Brain microvascular endothelial cell (primary cell): ENCODE results near the gene PC.

ENCODE experiments used
- DNase-seq: peaks from one replicate; pipeline ENCODE4 v3.0.0-alpha.2; 2020
- H3K27ac ChIP-seq: fragments of 250-450 bp; sonication (Bioruptor Pico); 2 replicates; pipeline ENCODE4 v1.5.1; 2020; ENCODE audit warnings: mild to moderate bottlenecking, moderate library complexity
- H3K27me3 ChIP-seq: fragments of 250-450 bp; sonication (Bioruptor Pico); replicated peaks from 2 replicates; pipeline ENCODE4 v1.5.1; 2020; ENCODE audit warnings: mild to moderate bottlenecking
- H3K36me3 ChIP-seq: fragments of 250-450 bp; sonication (Bioruptor Pico); replicated peaks from 2 replicates; pipeline ENCODE4 v1.5.1; 2020; ENCODE audit warnings: mild to moderate bottlenecking
- H3K4me3 ChIP-seq: 2 replicates; pipeline ENCODE4 v1.5.1; 2011; ENCODE audit warnings: low read depth, mild to moderate bottlenecking, control low read depth, low read length, moderate library complexity
- in situ Hi-C: cut with HindIII; loops from 2 replicates; pipeline ENCODE4 v1.10.0; 2017; ENCODE audit warnings: low sequenced_read_pairs, low pct_ligation_motif_present
- TF ChIP-seq, protein P1 (sequence below): IDR thresholded peaks from 2 replicates; pipeline ENCODE4 v1.5.1; 2011; ENCODE audit warnings: low read depth, mild to moderate bottlenecking, moderate library complexity, low read length, control low read depth, inconsistent platforms; ENCODE audit errors: missing control alignments

Gene PC

DNA sequence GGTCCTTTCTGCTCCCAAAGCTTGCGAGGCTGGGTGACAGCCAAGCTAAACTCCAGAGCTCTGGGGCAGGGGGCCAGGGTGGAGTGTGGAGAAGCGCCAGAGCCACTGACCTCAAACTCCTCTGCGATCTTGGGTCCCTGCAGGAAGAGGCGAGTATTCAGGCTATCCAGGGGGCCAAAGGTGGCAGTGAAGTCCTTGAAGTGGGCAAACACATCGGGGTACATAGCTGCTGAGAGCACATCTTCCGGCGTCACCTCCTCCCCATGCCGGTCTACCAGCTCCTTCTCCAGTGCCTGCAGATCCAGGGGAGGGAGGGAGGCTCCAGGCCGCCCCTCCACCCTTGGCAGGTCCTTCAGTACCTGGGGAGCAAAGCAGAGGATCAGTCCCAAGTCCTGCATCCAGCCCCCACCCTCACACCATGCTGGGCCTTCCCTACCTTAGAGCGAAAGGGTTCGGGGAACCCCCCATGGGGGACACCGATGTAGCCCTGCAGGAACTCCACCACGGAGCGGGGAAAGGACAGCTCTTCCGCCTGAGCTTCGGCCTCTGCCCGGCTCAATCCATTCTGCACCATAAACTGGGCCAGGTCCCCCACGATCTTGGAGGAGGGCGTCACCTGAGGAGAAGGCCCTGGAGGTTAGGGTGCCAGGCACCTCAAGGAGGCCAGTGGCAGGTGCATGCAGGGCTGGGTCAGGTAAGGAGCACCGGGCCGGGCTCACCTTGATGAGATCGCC is 108.5 kb downstream of the PC start:
- DNase-seq: no peak
- H3K27ac ChIP-seq: no peak overlapping the region
- no peak overlapping the region for H3K4me3 ChIP-seq
- TF ChIP-seq, protein P1, sequence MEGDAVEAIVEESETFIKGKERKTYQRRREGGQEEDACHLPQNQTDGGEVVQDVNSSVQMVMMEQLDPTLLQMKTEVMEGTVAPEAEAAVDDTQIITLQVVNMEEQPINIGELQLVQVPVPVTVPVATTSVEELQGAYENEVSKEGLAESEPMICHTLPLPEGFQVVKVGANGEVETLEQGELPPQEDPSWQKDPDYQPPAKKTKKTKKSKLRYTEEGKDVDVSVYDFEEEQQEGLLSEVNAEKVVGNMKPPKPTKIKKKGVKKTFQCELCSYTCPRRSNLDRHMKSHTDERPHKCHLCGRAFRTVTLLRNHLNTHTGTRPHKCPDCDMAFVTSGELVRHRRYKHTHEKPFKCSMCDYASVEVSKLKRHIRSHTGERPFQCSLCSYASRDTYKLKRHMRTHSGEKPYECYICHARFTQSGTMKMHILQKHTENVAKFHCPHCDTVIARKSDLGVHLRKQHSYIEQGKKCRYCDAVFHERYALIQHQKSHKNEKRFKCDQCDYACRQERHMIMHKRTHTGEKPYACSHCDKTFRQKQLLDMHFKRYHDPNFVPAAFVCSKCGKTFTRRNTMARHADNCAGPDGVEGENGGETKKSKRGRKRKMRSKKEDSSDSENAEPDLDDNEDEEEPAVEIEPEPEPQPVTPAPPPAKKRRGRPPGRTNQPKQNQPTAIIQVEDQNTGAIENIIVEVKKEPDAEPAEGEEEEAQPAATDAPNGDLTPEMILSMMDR: no peak
- no peaks in the 10 kb centered on the region for H3K27me3 ChIP-seq
- H3K36me3 ChIP-seq: peaks cover 40% of the 10 kb centered on the region
- in situ Hi-C loops: no loop called here

DNA sequence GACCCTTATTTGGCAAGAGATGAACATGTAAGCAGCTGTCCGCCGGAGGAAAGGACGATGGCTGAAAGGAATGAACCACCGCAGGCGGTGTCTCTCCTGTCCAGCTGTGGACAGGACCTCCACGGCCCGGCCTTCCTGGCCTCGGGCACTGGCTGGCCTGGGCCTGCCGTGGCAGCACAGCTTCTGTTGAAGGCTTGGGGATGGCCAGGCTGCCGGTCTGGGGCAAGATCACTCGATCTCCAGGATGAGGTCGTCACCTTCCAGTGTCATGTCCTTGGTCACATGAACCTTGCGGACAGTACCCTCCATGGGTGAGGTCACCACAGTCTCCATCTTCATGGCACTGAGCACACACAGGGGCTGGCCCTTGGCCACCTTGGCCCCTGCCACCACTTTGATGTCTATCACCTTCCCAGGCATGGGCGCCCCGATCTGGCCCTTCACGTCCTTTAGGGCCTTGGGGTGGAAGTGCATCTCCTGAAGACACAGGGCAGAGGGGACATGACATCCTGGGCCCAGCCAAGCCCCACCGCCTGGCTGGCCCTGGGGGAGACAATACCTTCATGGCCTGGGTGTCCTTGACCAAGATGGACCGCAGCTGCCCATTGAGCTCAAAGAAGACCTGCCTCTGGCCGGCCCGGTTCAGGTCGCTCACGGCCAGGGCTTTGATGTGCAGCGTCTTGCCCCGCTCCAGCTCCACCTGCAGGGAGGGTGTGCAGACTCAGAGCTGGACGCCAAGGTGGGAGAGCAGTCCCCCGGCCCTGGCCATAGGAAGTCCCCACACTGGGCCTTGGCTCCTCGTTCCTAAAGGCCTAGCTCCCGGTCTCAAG is 109.3 kb downstream of the PC start:
- in situ Hi-C loops: no loop called here
- H3K27me3 ChIP-seq: no peaks in the 10 kb centered on the region
- TF ChIP-seq, protein P1: no peak
- peaks cover 40% of the 10 kb centered on the region for H3K36me3 ChIP-seq
- no peak overlapping the region for H3K4me3 ChIP-seq
- DNase-seq: no peak
- H3K27ac ChIP-seq: no peak overlapping the region

DNA sequence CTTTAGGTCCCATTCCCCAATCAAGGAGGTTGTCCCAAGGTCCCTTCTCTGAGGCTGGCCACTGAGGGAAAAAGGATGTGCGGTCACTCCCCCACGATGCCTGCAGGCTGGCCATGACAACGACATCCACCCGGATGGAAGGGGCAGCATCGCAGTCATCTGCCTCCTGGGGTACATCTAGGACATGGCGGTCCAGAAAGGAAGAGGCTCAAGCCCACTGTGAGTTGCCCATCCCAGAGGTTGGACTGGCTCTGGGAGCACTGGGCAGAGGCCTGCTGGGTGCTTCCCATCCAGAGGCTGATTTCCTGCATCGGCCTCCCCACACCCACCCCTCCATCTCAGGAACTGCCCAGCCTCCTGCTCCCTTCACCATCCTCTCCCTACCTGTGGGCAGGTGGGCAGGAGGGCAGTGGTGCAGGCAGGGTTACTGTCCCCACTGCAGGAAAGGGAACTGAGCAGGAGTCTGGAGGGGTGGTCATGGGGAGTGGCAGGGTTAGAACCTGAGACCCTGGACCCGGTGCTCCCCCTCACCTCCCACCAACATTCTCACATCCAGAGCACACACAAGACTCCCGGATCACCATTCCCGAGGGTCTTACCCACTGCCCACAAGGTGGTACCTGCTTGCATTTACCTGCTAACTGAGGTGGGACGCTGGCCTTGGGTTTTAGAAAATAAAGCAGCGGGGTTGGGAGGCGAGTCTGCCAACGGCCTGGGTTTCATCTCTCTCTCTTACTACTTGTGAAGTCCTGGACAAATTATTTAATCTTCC is 110.5 kb downstream of the PC start:
- TF ChIP-seq, protein P1: no peak
- Histone ChIP-seq H3K27me3 (no peaks in the 10 kb centered on the region), H3K36me3 (peaks cover 40% of the 10 kb centered on the region), H3K27ac (no peak overlapping the region), H3K4me3 (no peak overlapping the region)
- DNase-seq: no peak
- in situ Hi-C loops: no loop called here

DNA sequence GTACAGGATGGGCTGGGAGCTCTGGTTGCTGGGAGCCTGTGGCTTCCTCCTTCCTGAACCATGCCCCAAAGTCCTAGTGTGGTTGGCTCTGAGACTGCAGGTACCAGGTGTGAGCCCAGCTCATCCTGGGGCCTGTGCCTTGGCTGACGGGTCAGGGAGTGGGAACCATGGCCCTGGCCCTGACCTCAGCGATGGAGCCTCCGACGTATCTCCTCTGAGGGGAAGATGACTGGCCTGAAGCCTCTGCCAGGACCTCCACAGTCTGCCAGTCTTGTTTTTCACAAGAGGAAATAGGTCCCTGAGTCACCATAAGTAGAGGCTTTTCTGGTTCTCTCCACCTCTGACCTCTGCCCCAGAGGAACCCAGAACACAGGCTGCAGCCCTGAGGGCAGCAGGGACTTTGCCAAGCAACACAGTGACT is 111.5 kb downstream of the PC start:
- TF ChIP-seq, protein P1: no peak
- Histone ChIP-seq H3K36me3 (peaks cover 36% of the 10 kb centered on the region), H3K27me3 (no peaks in the 10 kb centered on the region), H3K4me3 (no peak overlapping the region), H3K27ac (no peak overlapping the region)
- in situ Hi-C loops: no loop called here
- no peak for DNase-seq

DNA sequence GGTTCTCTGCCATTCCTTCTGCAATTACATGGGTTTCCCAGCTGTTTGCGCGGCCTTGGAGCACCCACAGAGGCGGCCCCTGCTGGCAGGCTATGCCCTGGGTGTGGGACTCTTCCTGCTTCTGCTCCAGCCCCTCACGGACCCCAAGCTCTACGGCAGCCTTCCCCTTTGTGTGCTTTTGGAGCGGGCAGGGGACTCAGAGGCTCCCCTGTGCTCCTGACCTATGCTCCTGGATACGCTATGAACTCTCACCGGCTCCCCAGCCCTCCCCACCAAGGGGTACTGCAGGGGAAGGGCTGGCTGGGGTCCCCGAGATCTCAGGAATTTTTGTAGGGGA is 112.3 kb downstream of the PC start:
- no peak for DNase-seq
- peaks cover 36% of the 10 kb centered on the region for H3K36me3 ChIP-seq
- H3K4me3 ChIP-seq: no peak overlapping the region
- no peaks in the 10 kb centered on the region for H3K27me3 ChIP-seq
- TF ChIP-seq, protein P1: no peak
- no peak overlapping the region for H3K27ac ChIP-seq
- in situ Hi-C loops: no loop called here
